ENCODE data around the gene TTLL7.
A peak's percentile ranks its signal among the peaks of the same experiment; 100 is the strongest.

DNA sequence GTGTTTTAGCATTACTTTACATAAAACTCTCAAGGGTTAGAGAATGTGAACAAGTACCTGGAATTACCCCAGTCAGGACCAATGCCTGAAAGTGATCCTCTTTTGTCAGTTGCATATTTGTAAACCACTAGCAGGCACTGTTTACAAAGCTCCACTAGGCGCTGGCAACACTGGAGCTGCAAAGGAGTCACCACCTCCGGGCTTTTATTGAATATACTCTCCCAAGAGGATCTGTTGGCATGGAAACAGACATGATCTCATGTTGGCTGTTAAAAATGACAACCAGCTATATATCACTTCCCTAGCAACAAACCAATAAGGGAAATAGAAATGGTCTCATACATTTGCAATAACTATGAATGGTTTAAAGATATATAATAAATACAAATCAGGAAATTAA lies 116.0 kb downstream of the TTLL7 start:
- no peak for TF ChIP-seq EZH2 (IDR thresholded peaks at IDR 0.05; ENCODE audit: borderline replicate concordance, insufficient read depth, low read length, poor library complexity, severe bottlenecking)
- peak; percentile 81 for TF ChIP-seq CTCF (IDR thresholded peaks at IDR 0.05; ENCODE audit: poor library complexity, severe bottlenecking)
- TF ChIP-seq TAF1 (IDR thresholded peaks at IDR 0.05; ENCODE audit: low read depth): no peak
